MCF 10A (cell line): ENCODE results near the gene ODC1. TPM values are rescaled to one million over a fixed set of nuclear protein-coding genes. Genes with fewer than 3 reads are reported as not detected.
A peak's percentile ranks its signal among the peaks of the same experiment; 100 is the strongest.

ENCODE experiments used
- BruUV-seq: library from RNA; stranded (reverse); fragments of 400-500 nt; replicated peaks from 2 replicates; lab custom pipeline; 2021; lab: Mats Ljungman, UMichigan
- CTCF ChIA-PET: fragments of 300-600 bp; sonication (Branson Sonifier 250); formaldehyde crosslinking; extraction: SDS; loops from one replicate; lab custom pipeline; 2021; ENCODE audit warnings: antibody characterized with exemption, inconsistent platforms; lab: Yijun Ruan, JAX
- POLR2A ChIA-PET: fragments of 300-600, 350-650 bp; sonication (Branson Sonifier 250); formaldehyde crosslinking; extraction: SDS; loops from one replicate; lab custom pipeline; 2020; ENCODE audit warnings: antibody characterized with exemption, inconsistent platforms; lab: Yijun Ruan, JAX
- DNase-seq: peaks from one replicate; pipeline ENCODE4 v3.0.0-alpha.2; 2018; ENCODE audit not compliant: unreplicated experiment
- H3K27ac Mint-ChIP-seq: one replicate; pipeline ENCODE4 v1.8.0; 2022; ENCODE audit warnings: mild to moderate bottlenecking, low read depth, mixed read lengths; ENCODE audit not compliant: unreplicated experiment
- H3K27me3 Mint-ChIP-seq: one replicate; pipeline ENCODE4 v1.8.0; 2022; ENCODE audit warnings: mixed read lengths; ENCODE audit not compliant: insufficient read depth, unreplicated experiment
- H3K36me3 Mint-ChIP-seq: one replicate; pipeline ENCODE4 v1.8.0; 2022; ENCODE audit warnings: mild to moderate bottlenecking, moderate library complexity, mixed read lengths; ENCODE audit not compliant: insufficient read depth, unreplicated experiment
- H3K4me1 Mint-ChIP-seq: one replicate; pipeline ENCODE4 v1.8.0; 2022; ENCODE audit warnings: mixed read lengths; ENCODE audit not compliant: insufficient read depth, unreplicated experiment
- H3K4me3 Mint-ChIP-seq: one replicate; pipeline ENCODE4 v1.8.0; 2022; ENCODE audit warnings: mild to moderate bottlenecking, moderate library complexity, mixed read lengths; ENCODE audit not compliant: unreplicated experiment
- H3K9me3 Mint-ChIP-seq: one replicate; pipeline ENCODE4 v1.8.0; 2022; ENCODE audit warnings: mixed read lengths; ENCODE audit not compliant: unreplicated experiment
- intact Hi-C: fragments of 100-400 bp; cut with micrococcal nuclease; formaldehyde crosslinking; loops from 2 replicates; pipeline ENCODE4 v1.14.1; 2022
- total RNA-seq: library from RNA; stranded (reverse); gene quantifications from 2 replicates; pipeline ENCODE4 v1.2.3, GENCODE V29; 2022
- TF ChIP-seq, protein P1 (sequence below): fragments of 200-600 bp; IDR thresholded peaks from one replicate; pipeline ENCODE4 v1.8.0; 2022; ENCODE audit warnings: antibody characterized with exemption, mild to moderate bottlenecking; ENCODE audit not compliant: unreplicated experiment

The ODC1 gene
- total RNA-seq, 1 experiment from 2014 or later = 341 TPM

GRCh38 chr2:10395893-10396292 lies 52.2 kb downstream of the ODC1 start:
- Mint-ChIP-seq H3K4me1 (peaks cover 25% of the 10 kb centered on the region), H3K9me3 (no peaks in the 10 kb centered on the region), H3K36me3 (peaks cover 36% of the 10 kb centered on the region), H3K4me3 (no peak overlapping the region), H3K27me3 (no peaks in the 10 kb centered on the region), H3K27ac (peak overlapping the region; percentile 4)
- BruUV-seq = no TSS peak
- no peak for DNase-seq
- TF ChIP-seq, protein P1, sequence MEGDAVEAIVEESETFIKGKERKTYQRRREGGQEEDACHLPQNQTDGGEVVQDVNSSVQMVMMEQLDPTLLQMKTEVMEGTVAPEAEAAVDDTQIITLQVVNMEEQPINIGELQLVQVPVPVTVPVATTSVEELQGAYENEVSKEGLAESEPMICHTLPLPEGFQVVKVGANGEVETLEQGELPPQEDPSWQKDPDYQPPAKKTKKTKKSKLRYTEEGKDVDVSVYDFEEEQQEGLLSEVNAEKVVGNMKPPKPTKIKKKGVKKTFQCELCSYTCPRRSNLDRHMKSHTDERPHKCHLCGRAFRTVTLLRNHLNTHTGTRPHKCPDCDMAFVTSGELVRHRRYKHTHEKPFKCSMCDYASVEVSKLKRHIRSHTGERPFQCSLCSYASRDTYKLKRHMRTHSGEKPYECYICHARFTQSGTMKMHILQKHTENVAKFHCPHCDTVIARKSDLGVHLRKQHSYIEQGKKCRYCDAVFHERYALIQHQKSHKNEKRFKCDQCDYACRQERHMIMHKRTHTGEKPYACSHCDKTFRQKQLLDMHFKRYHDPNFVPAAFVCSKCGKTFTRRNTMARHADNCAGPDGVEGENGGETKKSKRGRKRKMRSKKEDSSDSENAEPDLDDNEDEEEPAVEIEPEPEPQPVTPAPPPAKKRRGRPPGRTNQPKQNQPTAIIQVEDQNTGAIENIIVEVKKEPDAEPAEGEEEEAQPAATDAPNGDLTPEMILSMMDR = no peak
- CTCF ChIA-PET = interaction anchor here (0.6 kb wide), 1 partner anchor 94 kb away, joined by 3 read pairs; no protein-coding TSS in a partner anchor
- POLR2A ChIA-PET = no interaction called here
- intact Hi-C loops = no loop called here

DNA sequence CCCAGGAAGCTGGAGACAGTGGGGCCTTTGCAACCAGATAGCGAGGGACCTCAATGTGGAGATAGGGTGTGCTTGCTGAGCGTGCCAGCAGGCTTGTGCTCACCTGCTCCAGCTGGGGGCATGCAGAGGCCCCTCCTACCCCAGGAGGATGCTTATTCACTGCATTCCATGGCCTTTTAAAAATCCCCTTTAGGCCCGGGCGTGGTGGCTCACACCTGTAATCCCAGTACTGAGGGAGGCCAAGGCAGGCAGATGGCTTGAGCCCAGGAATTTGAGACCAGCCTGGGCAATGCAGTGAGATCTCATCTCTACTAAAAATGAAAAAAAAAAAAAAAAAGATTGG lies 54.5 kb downstream of the ODC1 start:
- DNase-seq = no peak
- H3K27me3 Mint-ChIP-seq = no peaks in the 10 kb centered on the region
- peaks cover 24% of the 10 kb centered on the region for H3K36me3 Mint-ChIP-seq
- H3K4me1 Mint-ChIP-seq = peaks cover 42% of the 10 kb centered on the region
- intact Hi-C loops = loop anchor here (5.0 kb wide), 1 partner anchor 91 kb away; the partner anchor contains the start of gene HPCAL1
- BruUV-seq = no TSS peak
- TF ChIP-seq, protein P1 = no peak
- ChIA-PET CTCF (interaction anchor here (0.6 to 7.0 kb wide), 6 partner anchors 14 to 90 kb away, joined by 3 to 83 read pairs (median 3); no protein-coding TSS in a partner anchor), POLR2A (interaction anchor here (0.7 to 6.8 kb wide), 5 partner anchors 11 to 104 kb away, joined by 3 to 80 read pairs (median 4); no protein-coding TSS in a partner anchor)
- H3K9me3 Mint-ChIP-seq = no peaks in the 10 kb centered on the region
- peak overlapping the region; percentile 71 for H3K27ac Mint-ChIP-seq
- H3K4me3 Mint-ChIP-seq = no peak overlapping the region

DNA sequence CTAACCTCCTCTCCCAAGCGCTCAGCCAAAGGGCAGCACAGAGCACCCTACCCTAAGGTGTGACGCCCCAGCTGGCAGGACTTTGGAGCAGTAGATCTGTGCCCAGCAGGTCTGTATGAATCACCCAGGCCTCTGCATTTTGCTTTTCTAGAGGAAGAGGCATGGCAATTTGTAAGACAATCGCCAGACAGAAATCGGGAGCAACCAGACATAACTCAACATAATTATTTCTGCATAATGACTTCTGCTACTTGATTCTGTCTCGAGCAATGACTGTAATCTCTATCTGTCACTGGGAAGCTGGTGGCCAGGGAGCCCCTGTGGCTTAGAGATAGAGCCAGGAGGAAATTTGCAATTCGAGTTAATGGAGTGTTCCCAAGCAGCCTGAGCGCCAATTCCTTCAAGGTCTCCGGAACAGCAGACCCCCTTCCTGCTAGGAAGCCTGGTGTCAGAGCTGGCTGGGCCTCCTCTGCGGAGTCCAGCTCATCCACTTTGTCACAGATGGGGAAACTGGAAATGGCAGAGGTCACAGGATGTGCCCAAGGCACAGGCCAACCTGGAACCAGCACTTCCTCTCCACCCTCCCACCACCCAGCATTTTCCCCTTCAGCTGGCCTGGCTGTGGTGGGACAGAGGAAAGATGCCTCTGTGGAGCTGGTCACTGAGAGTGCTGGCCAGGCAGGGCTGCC lies 55.0 kb downstream of the ODC1 start:
- TF ChIP-seq, protein P1 = no peak
- peaks cover 45% of the 10 kb centered on the region for H3K4me1 Mint-ChIP-seq
- intact Hi-C loops = loop anchor here (5.0 kb wide), 1 partner anchor 91 kb away; the partner anchor contains the start of gene HPCAL1
- no TSS peak for BruUV-seq
- CTCF ChIA-PET = interaction anchor here (0.6 to 7.0 kb wide), 8 partner anchors 13 to 139 kb away, joined by 3 to 83 read pairs (median 3); partner anchors contain the start of gene HPCAL1
- peak overlapping the region; percentile 71 for H3K27ac Mint-ChIP-seq
- no peaks in the 10 kb centered on the region for H3K27me3 Mint-ChIP-seq
- peaks cover 23% of the 10 kb centered on the region for H3K36me3 Mint-ChIP-seq
- DNase-seq = peak; percentile 64
- no peaks in the 10 kb centered on the region for H3K9me3 Mint-ChIP-seq
- POLR2A ChIA-PET = interaction anchor here (0.6 to 6.8 kb wide), 7 partner anchors 11 to 277 kb away, joined by 3 to 80 read pairs (median 4); no protein-coding TSS in a partner anchor
- H3K4me3 Mint-ChIP-seq = peak overlapping the region; percentile 10

DNA sequence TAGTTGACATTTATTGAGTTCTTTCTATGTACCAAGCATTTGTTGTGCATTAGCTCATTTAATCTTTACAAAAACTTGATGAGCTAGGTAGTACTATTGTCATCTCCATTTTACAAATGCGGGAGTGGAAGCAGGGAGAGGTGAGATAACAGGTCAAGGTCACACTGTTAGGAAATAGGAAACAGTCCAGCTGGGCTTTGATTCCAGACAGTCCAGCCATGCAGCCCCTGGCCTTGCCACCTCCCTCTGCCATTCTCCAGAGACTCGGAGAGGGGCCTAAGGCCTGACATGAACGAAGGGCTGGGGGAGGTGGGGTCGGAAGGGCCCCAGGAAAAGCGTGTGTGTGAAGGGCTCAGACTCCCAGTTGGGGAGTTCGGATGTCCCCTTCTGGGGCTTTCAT lies 55.6 kb downstream of the ODC1 start:
- H3K27ac Mint-ChIP-seq = peak overlapping the region; percentile 71
- peaks cover 48% of the 10 kb centered on the region for H3K4me1 Mint-ChIP-seq
- ChIA-PET POLR2A (interaction anchor here (0.6 to 6.8 kb wide), 5 partner anchors 9 to 276 kb away, joined by 3 to 80 read pairs (median 4); no protein-coding TSS in a partner anchor), CTCF (interaction anchor here (1.0 to 7.0 kb wide), 4 partner anchors 16 to 138 kb away, joined by 3 to 83 read pairs (median 3); partner anchors contain the start of gene HPCAL1)
- H3K27me3 Mint-ChIP-seq = no peaks in the 10 kb centered on the region
- no peak overlapping the region for H3K4me3 Mint-ChIP-seq
- peaks cover 19% of the 10 kb centered on the region for H3K36me3 Mint-ChIP-seq
- no TSS peak for BruUV-seq
- DNase-seq = no peak
- no peaks in the 10 kb centered on the region for H3K9me3 Mint-ChIP-seq
- intact Hi-C loops = loop anchor here (5.0 kb wide), 1 partner anchor 90 kb away; the partner anchor contains the start of gene HPCAL1
- TF ChIP-seq, protein P1 = no peak
